Measurements from ENCODE around the gene CADM2.

CADM2 gene

GRCh38 chr3:85710490-85710889 lies 751.7 kb downstream of the CADM2 start:
- Histone ChIP-seq H3K27ac (ENCODE audit: extremely low read depth, low read depth, low read length) (no peak overlapping the region), H3K36me3 (ENCODE audit: control insufficient read depth in 2 of 2, insufficient read depth in 1 of 2, low read length in 2 of 2) (no peaks in the 10 kb centered on the region), H3K4me1 (ENCODE audit: control insufficient read depth, insufficient read depth, low read length) (no peaks in the 10 kb centered on the region), H3K4me3 (ENCODE audit: low read depth, low read length) (no peak overlapping the region), H3K9me3 (ENCODE audit: control insufficient read depth, insufficient read depth, low read depth, low read length) (no peaks in the 10 kb centered on the region)
- TF ChIP-seq KLF17 (tag by site-specific recombination; IDR thresholded peaks at IDR 0.05) (no peak), ZNF76 (tag by site-specific recombination; IDR thresholded peaks at IDR 0.05; ENCODE audit: borderline replicate concordance, low read depth) (no peak)
- TF ChIP-seq, protein P1, sequence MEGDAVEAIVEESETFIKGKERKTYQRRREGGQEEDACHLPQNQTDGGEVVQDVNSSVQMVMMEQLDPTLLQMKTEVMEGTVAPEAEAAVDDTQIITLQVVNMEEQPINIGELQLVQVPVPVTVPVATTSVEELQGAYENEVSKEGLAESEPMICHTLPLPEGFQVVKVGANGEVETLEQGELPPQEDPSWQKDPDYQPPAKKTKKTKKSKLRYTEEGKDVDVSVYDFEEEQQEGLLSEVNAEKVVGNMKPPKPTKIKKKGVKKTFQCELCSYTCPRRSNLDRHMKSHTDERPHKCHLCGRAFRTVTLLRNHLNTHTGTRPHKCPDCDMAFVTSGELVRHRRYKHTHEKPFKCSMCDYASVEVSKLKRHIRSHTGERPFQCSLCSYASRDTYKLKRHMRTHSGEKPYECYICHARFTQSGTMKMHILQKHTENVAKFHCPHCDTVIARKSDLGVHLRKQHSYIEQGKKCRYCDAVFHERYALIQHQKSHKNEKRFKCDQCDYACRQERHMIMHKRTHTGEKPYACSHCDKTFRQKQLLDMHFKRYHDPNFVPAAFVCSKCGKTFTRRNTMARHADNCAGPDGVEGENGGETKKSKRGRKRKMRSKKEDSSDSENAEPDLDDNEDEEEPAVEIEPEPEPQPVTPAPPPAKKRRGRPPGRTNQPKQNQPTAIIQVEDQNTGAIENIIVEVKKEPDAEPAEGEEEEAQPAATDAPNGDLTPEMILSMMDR (tag by site-specific recombination; IDR thresholded peaks at IDR 0.05) = no peak
- POLR2A ChIA-PET = no interaction called here
- CTCF ChIA-PET = no interaction called here

- no peaks in the 10 kb centered on the region for H3K4me1 ChIP-seq (ENCODE audit: control insufficient read depth, insufficient read depth, low read length)
- H3K27ac ChIP-seq (ENCODE audit: extremely low read depth, low read depth, low read length) = no peak overlapping the region
- CTCF ChIA-PET = no interaction called here
- no peaks in the 10 kb centered on the region for H3K36me3 ChIP-seq (ENCODE audit: control insufficient read depth in 2 of 2, insufficient read depth in 1 of 2, low read length in 2 of 2)
- POLR2A ChIA-PET = no interaction called here
- H3K4me3 ChIP-seq (ENCODE audit: low read depth, low read length) = no peak overlapping the region
- H3K9me3 ChIP-seq (ENCODE audit: control insufficient read depth, insufficient read depth, low read depth, low read length) = no peaks in the 10 kb centered on the region
- TF ChIP-seq ZNF473 (tag by site-specific recombination; IDR thresholded peaks at IDR 0.05) (no peak), ZNF596 (tag by site-specific recombination; IDR thresholded peaks at IDR 0.05) (no peak), ZNF670 (tag by site-specific recombination; IDR thresholded peaks at IDR 0.05; ENCODE audit: low read depth) (no peak), ZNF274 (IDR thresholded peaks at IDR 0.05; ENCODE audit: low read length) (no peak), ZNF274 (tag by site-specific recombination; IDR thresholded peaks at IDR 0.05; ENCODE audit: borderline replicate concordance) (no peak), KLF8 (tag by site-specific recombination; IDR thresholded peaks at IDR 0.05) (no peak), ZNF544 (tag by site-specific recombination; IDR thresholded peaks at IDR 0.05) (no peak), ZNF133 (tag by site-specific recombination; IDR thresholded peaks at IDR 0.05) (no peak), ZEB2 (tag by site-specific recombination; IDR thresholded peaks at IDR 0.05) (no peak), ZNF777 (tag by site-specific recombination; IDR thresholded peaks at IDR 0.05; ENCODE audit: borderline replicate concordance) (no peak), GLI4 (tag by site-specific recombination; IDR thresholded peaks at IDR 0.05) (no peak), ZFHX2 (tag by site-specific recombination; conservative IDR thresholded peaks at IDR 0.05) (no peak), ZNF311 (tag by site-specific recombination; IDR thresholded peaks at IDR 0.05; ENCODE audit: borderline replicate concordance) (no peak), ZNF600 (tag by site-specific recombination; IDR thresholded peaks at IDR 0.05) (no peak), ZNF266 (tag by site-specific recombination; IDR thresholded peaks at IDR 0.05; ENCODE audit: low read depth) (no peak), ZNF518A (tag by site-specific recombination; conservative IDR thresholded peaks at IDR 0.05; ENCODE audit: low read depth) (no peak)
These were observed 762.8 kb downstream of the CADM2 start for GRCh38 chr3:85721409-85722145.
